GM23338 (cell line): ENCODE data around the gene BLVRA. TPM values are rescaled to one million over a fixed set of nuclear protein-coding genes. Genes with fewer than 3 reads are reported as not detected.

Experiments
- ATAC-seq: fragments of 200-7000 bp; cut with Tn5 transposase; 3 replicates; pipeline ENCODE4 v1.9.1; 2020
- DNase-seq: peaks from one replicate; pipeline ENCODE4 v3.0.0-alpha.2; 2015; ENCODE audit warnings: low spot score
- H2AFZ ChIP-seq: fragments of 200-600 bp; sonication (generic); 2 replicates; pipeline ENCODE4 v1.8.0; 2016; ENCODE audit warnings: antibody characterized with exemption, mild to moderate bottlenecking, moderate library complexity
- H3F3A ChIP-seq: fragments of 200-600 bp; sonication (generic); replicated peaks from 2 replicates; pipeline ENCODE4 v1.8.0; 2017; ENCODE audit warnings: antibody characterized with exemption, mixed run types, low read depth
- H3K27ac ChIP-seq: fragments of 200-600 bp; sonication (generic); 2 replicates; pipeline ENCODE4 v1.6.1; 2016; ENCODE audit warnings: low read depth
- H3K27me3 ChIP-seq: fragments of 200-600 bp; sonication (generic); 2 replicates; pipeline ENCODE4 v1.8.0; 2016; ENCODE audit warnings: mild to moderate bottlenecking, mixed run types, moderate library complexity; ENCODE audit not compliant: insufficient read depth
- H3K36me3 ChIP-seq: fragments of 200-600 bp; sonication (generic); 2 replicates; pipeline ENCODE4 v1.8.0; 2016; ENCODE audit warnings: mild to moderate bottlenecking; ENCODE audit not compliant: insufficient read depth
- H3K4me1 ChIP-seq: fragments of 200-600 bp; sonication (generic); 2 replicates; pipeline ENCODE4 v1.8.0; 2016; ENCODE audit warnings: mild to moderate bottlenecking, moderate library complexity; ENCODE audit not compliant: insufficient read depth
- H3K4me2 ChIP-seq: fragments of 200-600 bp; sonication (generic); 2 replicates; pipeline ENCODE4 v1.7.1; 2017; ENCODE audit warnings: mixed run types
- H3K4me3 ChIP-seq: fragments of 200-600 bp; sonication (generic); 2 replicates; pipeline ENCODE4 v1.6.1; 2016; ENCODE audit warnings: mixed run types
- H3K79me2 ChIP-seq: fragments of 200-600 bp; sonication (generic); replicated peaks from 2 replicates; pipeline ENCODE4 v1.8.0; 2017; ENCODE audit warnings: mild to moderate bottlenecking; ENCODE audit not compliant: insufficient read depth
- H3K9me2 ChIP-seq: fragments of 200-600 bp; sonication (generic); 2 replicates; pipeline ENCODE4 v1.8.0; 2017; ENCODE audit not compliant: insufficient read depth
- H4K20me1 ChIP-seq: fragments of 200-600 bp; sonication (generic); replicated peaks from 2 replicates; pipeline ENCODE4 v1.8.0; 2017; ENCODE audit warnings: mild to moderate bottlenecking; ENCODE audit not compliant: insufficient read depth
- H3K27ac Mint-ChIP-seq: 2 replicates; pipeline ENCODE4 v1.8.0; 2020; ENCODE audit warnings: inconsistent platforms, mild to moderate bottlenecking, moderate library complexity, mixed read lengths
- H3K27me3 Mint-ChIP-seq: 3 replicates; pipeline ENCODE4 v1.8.0; 2022; ENCODE audit warnings: low read depth, mild to moderate bottlenecking, moderate library complexity, mixed read lengths, inconsistent platforms; ENCODE audit not compliant: insufficient read depth, poor library complexity
- H3K36me3 Mint-ChIP-seq: 3 replicates; pipeline ENCODE4 v1.8.0; 2021; ENCODE audit warnings: low read depth, mild to moderate bottlenecking, inconsistent platforms, moderate library complexity, mixed read lengths
- H3K4me1 Mint-ChIP-seq: 3 replicates; pipeline ENCODE4 v1.8.0; 2020; ENCODE audit warnings: mild to moderate bottlenecking, inconsistent platforms, mixed read lengths
- H3K4me3 Mint-ChIP-seq: 3 replicates; pipeline ENCODE4 v1.8.0; 2021; ENCODE audit warnings: moderate library complexity, mild to moderate bottlenecking, inconsistent platforms, mixed read lengths
- H3K9me3 Mint-ChIP-seq: 3 replicates; pipeline ENCODE4 v1.8.0; 2020; ENCODE audit warnings: moderate library complexity, mild to moderate bottlenecking, inconsistent platforms, mixed read lengths
- CREB1 ChIP-seq: fragments of 250-450 bp; sonication (Bioruptor Pico); IDR thresholded peaks from 2 replicates; pipeline ENCODE4 v1.5.0; 2020; ENCODE audit warnings: low read depth, mild to moderate bottlenecking, moderate library complexity
- CTCF ChIP-seq, 2 experiments: fragments of 200-600 bp in 1 of 2; sonication (generic) in 1 of 2; conservative IDR thresholded peaks; 2 replicates each; pipeline versions ENCODE4 v1.5.1 to v1.6.1; 2016 to 2017; ENCODE audit warnings: antibody characterized with exemption in 2 of 2, low read depth in 2 of 2, mild to moderate bottlenecking in 2 of 2, moderate library complexity in 1 of 2
- EZH2phosphoT487 ChIP-seq: fragments of 200-600 bp; sonication (generic); IDR thresholded peaks from one replicate; pipeline ENCODE4 v1.8.1; 2018; ENCODE audit warnings: antibody characterized with exemption; ENCODE audit not compliant: unreplicated experiment
- NANOG ChIP-seq: IDR thresholded peaks from 2 replicates; pipeline ENCODE4 v1.6.1; 2016; ENCODE audit warnings: antibody characterized with exemption, borderline replicate concordance
- REST ChIP-seq: IDR thresholded peaks from one replicate; pipeline ENCODE4 v1.6.1; 2018; ENCODE audit warnings: antibody characterized with exemption; ENCODE audit not compliant: unreplicated experiment
- STAT1 ChIP-seq: IDR thresholded peaks from one replicate; pipeline ENCODE4 v1.6.1; 2016; ENCODE audit warnings: antibody characterized with exemption; ENCODE audit not compliant: unreplicated experiment
- ZNF331 ChIP-seq: fragments of 250-450 bp; sonication (Bioruptor Pico); IDR thresholded peaks from 2 replicates; pipeline ENCODE4 v1.5.0; 2020; ENCODE audit warnings: low read depth, mild to moderate bottlenecking, moderate library complexity
- ZNF462 ChIP-seq: fragments of 250-450 bp; sonication (Bioruptor Pico); IDR thresholded peaks from 2 replicates; pipeline ENCODE4 v1.5.0; 2020; ENCODE audit warnings: mild to moderate bottlenecking, moderate library complexity
- polyA plus RNA-seq: library from polyadenylated mRNA; unstranded; fragments of >200 nt; fragmentation: Nextera tagmentation; extraction: Ambion mirVana; gene quantifications from 2 replicates; pipeline ENCODE4 v1.2.1, GENCODE V29; 2016
- total RNA-seq: library from RNA; depleted of rRNA; stranded (reverse); fragments of >200 nt; shearing (Covaris generic); gene quantifications from 2 replicates; pipeline ENCODE4 v1.2.3, GENCODE V29; 2014

Gene BLVRA
- total and polyA plus RNA-seq, 2 experiments from 2014 or later, result 17.0 to 46.5 TPM

GRCh38 chr7:43761382-43761781, 2.9 kb downstream of the BLVRA start (continued):
- no peak for TF ChIP-seq REST

- ATAC-seq, result no peak
- H3K36me3 ChIP-seq, result no peaks in the 10 kb centered on the region
- TF ChIP-seq ZNF331 (CRISPR knock-in tag) (no peak), STAT1 (no peak), ZNF462 (CRISPR knock-in tag) (no peak), CREB1 (CRISPR knock-in tag) (no peak), CTCF (conservative IDR thresholded peaks at IDR 0.05; ENCODE audit: low read depth in 2 of 2) (no peak), EZH2phosphoT487 (no peak), NANOG (no peak), REST (no peak)
Measured at GRCh38 chr7:43761938-43762692, 3.6 kb downstream of the BLVRA start.

More at GRCh38 chr7:43761938-43762692, 3.6 kb downstream of the BLVRA start:
- peaks cover 23% of the 10 kb centered on the region for H3K27me3 Mint-ChIP-seq
- H3K4me2 ChIP-seq, result no peak overlapping the region
- H3K9me2 ChIP-seq, result peaks cover 4% of the 10 kb centered on the region; the same call in 1 of the 2 replicates
- H3K27ac ChIP-seq, result no peak overlapping the region
- no peaks in the 10 kb centered on the region for H4K20me1 ChIP-seq
- H3K4me1 Mint-ChIP-seq, result peaks cover 34% of the 10 kb centered on the region
- H3F3A ChIP-seq, result 0 out of 2 replicates have a peak, but pooled peaks cover 8% of the 10 kb centered on the region
- H3K79me2 ChIP-seq, result no peaks in the 10 kb centered on the region
- H2AFZ ChIP-seq, result no peak overlapping the region
- no peak overlapping the region for H3K27ac Mint-ChIP-seq
- H3K9me3 Mint-ChIP-seq, result no peaks in the 10 kb centered on the region
- peaks cover 25% of the 10 kb centered on the region for H3K27me3 ChIP-seq
- H3K4me1 ChIP-seq, result peaks cover 26% of the 10 kb centered on the region
- no peak overlapping the region for H3K4me3 ChIP-seq
- H3K36me3 Mint-ChIP-seq, result no peaks in the 10 kb centered on the region
- H3K4me3 Mint-ChIP-seq, result no peak overlapping the region
- DNase-seq, result no peak
